ENCODE results near the gene MYF5. TPM values are rescaled to one million over a fixed set of nuclear protein-coding genes. Genes with fewer than 3 reads are reported as not detected.

MYF5 gene
- total RNA-seq, 1 experiment from 2014 or later = not detected

- H3K23ac ChIP-seq (ENCODE audit: insufficient read length, low read depth, low read length) = no peak overlapping the region
- Mint-ChIP-seq H3K36me3 (ENCODE audit: insufficient read depth in 1 of 3, low read depth in 3 of 3) (no peaks in the 10 kb centered on the region), H3K9me3 (no peaks in the 10 kb centered on the region), H3K27me3 (ENCODE audit: low read depth) (peaks cover 42% of the 10 kb centered on the region), H3K4me3 (no peak overlapping the region), H3K4me1 (peaks cover 19 to 26% of the 10 kb centered on the region in 2 experiments), H3K27ac (no peak overlapping the region)
- H3K27me3 ChIP-seq (ENCODE audit: insufficient read depth, low read length) = peaks cover 2% of the 10 kb centered on the region; the same call in 1 of the 2 replicates
- no peak overlapping the region for H3K4ac ChIP-seq (ENCODE audit: low read depth, low read length)
- H2BK12ac ChIP-seq (ENCODE audit: insufficient read length, low read depth, low read length) = no peak overlapping the region
- H3K4me1 ChIP-seq (ENCODE audit: insufficient read depth, low read length) = no peaks in the 10 kb centered on the region; the same call in 1 of the 2 replicates
- no peak overlapping the region for H2AFZ ChIP-seq (ENCODE audit: low read length)
- no peak overlapping the region for H4K8ac ChIP-seq (replicated peaks; ENCODE audit: insufficient read length, low read depth, low read length)
- no peak for DNase-seq
- H3T11ph ChIP-seq (ENCODE audit: low read length) = no peak overlapping the region
- no peak overlapping the region for H3K9ac ChIP-seq (ENCODE audit: extremely low read depth, insufficient read length, low read length)
- H3K27ac ChIP-seq (ENCODE audit: insufficient read length, low read depth, low read length) = no peak overlapping the region
- H3K79me1 ChIP-seq (ENCODE audit: insufficient read depth, low read depth, low read length, poor library complexity, severe bottlenecking) = no peaks in the 10 kb centered on the region
- no peaks in the 10 kb centered on the region for H3K23me2 ChIP-seq (ENCODE audit: insufficient read length, low read depth, low read length, poor library complexity, severe bottlenecking)
- H4K20me1 ChIP-seq (ENCODE audit: control insufficient read depth, insufficient read depth, insufficient read length) = no peaks in the 10 kb centered on the region
- H4K91ac ChIP-seq (ENCODE audit: insufficient read length, low read depth, low read length) = no peak overlapping the region
- no peak overlapping the region for H2BK120ac ChIP-seq (ENCODE audit: low read depth, low read length, poor library complexity, severe bottlenecking)
- no peak overlapping the region for H3K56ac ChIP-seq (ENCODE audit: insufficient read length, low read depth, low read length)
- H3K14ac ChIP-seq (ENCODE audit: insufficient read depth, low read length) = no peak overlapping the region
- no CpG with 5 or more reads among the region's 2 CpGs for WGBS (ENCODE audit: extremely low coverage, insufficient read length, low lambda C conversion rate)
- no peak overlapping the region for H3K4me2 ChIP-seq (ENCODE audit: insufficient read depth, insufficient read length, low read length)
- H3K79me2 ChIP-seq (ENCODE audit: insufficient read depth, low read length) = no peaks in the 10 kb centered on the region
- no peaks in the 10 kb centered on the region for H3K9me3 ChIP-seq (ENCODE audit: control insufficient read depth, low read depth, low read length)
- no peak overlapping the region for H3K18ac ChIP-seq (ENCODE audit: insufficient read length, low read depth, low read length)
- H2BK20ac ChIP-seq (ENCODE audit: low read depth, low read length, poor library complexity, severe bottlenecking) = no peak overlapping the region
- no peak overlapping the region for H4K5ac ChIP-seq (ENCODE audit: insufficient read length, low read depth, low read length)
- H2BK5ac ChIP-seq (ENCODE audit: insufficient read length, low read length) = no peak overlapping the region
- TF ChIP-seq CTCF (conservative IDR thresholded peaks at IDR 0.05) = no peak
- no peak overlapping the region for H2AK5ac ChIP-seq (ENCODE audit: insufficient read length, low read length)
- no peak overlapping the region for H2BK15ac ChIP-seq (ENCODE audit: low read depth, low read length)
Observed at GRCh38 chr12:80700327-80700726, 16.4 kb upstream of the MYF5 start.

Measured in H9 (cell line).